ENCODE data around the gene CCDC7. TPM values are rescaled to one million over a fixed set of nuclear protein-coding genes. Genes with fewer than 3 reads are reported as not detected.
"Not testable (repeated sequence)": the region's sequence is repeated elsewhere in the genome, so short reads cannot be mapped to it uniquely, and the experiment has no call there.

The CCDC7 gene
- total RNA-seq, 1 experiment from 2014 or later = 7.4 TPM

GRCh38 chr10:32887481-32887880 is 441.5 kb downstream of the CCDC7 start:
- DNase-seq (ENCODE audit: low spot score) = no peak

- no peak for DNase-seq (ENCODE audit: low spot score)
Observed at GRCh38 chr10:32888161-32888927, 442.4 kb downstream of the CCDC7 start.

DNA sequence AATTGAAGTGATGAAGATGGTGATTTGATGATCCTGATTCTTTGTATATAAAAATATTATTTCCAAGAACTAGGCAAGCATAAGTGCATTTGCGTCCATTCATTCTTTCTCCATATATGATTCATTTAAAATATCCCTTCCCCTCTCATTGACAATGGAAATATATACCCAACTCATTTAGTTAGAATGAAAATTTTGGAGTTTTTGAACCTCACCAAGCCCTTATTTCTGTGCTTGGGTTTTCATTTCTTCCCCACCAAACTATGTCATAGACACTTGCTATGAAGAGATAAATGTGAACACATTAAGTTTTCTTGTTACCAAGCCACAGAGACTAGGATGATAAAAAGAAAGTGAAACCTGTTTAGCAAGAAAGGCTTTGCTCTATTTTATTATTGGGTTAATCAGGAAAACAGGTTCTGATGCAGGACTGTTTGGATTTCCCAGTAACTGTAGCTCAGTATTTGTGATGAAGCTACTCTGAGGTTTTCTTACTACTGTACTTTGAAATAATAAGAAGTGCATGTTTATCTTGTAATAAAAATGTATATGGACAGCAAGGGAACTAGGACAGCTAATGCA is 443.8 kb downstream of the CCDC7 start:
- DNase-seq (ENCODE audit: low spot score) = no peak

GRCh38 chr10:32890444-32890843 is 444.5 kb downstream of the CCDC7 start:
- DNase-seq (ENCODE audit: low spot score) = no peak

DNA sequence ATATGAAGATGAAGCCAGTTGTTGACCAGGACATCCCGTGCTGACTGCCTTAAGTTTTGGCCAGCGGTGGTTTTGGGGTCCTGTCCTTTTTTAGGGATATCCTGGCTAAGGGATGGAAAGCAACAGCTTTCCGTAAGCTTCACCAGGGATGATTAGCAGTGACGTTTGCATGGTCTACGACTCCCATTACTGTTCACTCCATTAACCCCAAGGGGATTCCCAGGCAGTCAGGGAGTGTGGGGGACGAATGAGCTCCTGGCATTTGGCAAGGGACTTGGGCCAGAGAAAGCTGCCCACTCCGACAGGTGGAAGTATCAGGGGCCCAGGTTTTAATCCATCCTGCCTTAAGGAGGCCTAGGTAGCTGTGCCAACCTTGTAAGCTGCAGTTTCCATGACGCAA is 445.3 kb downstream of the CCDC7 start:
- no peak for DNase-seq (ENCODE audit: low spot score)

- no peak for DNase-seq (ENCODE audit: low spot score)
Observed at GRCh38 chr10:32893434-32893833, 447.5 kb downstream of the CCDC7 start.

DNA sequence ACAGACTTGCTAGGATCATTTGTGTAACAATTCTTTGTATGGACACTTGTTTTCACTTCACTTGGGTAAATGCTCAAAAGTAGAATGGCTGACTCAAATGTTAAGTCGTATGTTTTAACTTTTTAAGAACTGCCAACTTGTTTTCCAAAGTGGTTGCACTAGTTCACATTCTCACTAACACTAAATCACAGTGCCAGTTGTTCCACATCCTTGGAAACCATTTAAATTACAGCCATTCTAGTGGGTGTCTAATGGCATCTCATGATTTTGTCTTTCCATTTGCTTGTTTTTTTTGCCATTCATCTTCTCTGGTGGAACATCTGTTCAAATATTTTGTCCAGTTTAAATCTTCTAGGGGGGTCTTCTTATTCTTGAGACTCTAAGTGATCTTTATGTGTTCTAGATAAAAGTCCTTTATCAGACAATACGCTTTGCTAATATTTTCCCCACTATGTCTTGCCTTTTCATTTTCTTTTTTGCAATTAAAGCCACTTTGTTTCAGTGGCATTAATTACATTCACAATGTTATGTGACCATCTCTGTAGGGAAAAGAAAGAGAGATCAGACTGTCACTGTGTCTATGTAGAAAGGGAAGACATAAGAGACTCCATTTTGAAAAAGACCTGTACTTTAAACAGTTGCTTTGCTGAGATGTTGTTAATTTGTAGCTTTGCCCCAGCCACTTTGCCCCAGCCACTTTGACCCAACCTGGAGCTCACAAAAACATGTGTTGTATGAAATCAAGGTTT is 448.1 kb downstream of the CCDC7 start:
- no peak for DNase-seq (ENCODE audit: low spot score)

DNA sequence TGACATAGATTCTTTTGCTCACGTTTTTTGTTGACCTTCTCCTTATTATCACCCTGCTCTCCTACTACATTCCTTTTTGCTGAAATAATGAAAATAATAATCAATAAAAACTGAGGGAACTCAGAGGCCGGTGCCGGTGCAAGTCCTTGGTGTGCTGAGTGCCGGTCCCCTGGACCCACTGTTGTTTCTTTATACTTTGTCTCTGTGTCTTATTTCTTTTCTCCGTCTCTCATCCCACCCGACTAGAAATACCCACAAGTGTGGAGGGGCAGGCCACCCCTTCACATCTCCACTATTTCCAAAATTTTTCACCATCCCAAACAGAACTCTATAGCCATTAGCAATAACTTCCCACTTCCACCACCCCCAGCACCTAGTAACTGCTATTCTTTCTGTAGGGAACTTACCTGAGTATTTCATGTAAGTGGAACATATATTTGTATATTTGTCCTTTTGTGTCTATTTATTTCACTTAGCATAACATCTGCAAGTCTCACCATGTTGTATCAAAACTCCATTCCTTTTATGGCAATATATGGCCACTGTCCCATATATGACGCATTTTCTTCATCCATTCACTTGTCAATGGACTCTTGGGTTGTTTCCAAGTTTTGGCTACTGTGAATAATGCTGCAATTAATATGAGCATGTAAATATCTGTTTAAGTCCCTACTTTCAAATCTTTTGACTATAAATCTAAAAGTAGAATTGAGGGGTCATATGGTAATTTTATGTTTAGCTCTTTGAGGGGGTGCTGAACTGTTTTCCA is 449.4 kb downstream of the CCDC7 start:
- not testable (repeated sequence) for DNase-seq (ENCODE audit: low spot score)

DNA sequence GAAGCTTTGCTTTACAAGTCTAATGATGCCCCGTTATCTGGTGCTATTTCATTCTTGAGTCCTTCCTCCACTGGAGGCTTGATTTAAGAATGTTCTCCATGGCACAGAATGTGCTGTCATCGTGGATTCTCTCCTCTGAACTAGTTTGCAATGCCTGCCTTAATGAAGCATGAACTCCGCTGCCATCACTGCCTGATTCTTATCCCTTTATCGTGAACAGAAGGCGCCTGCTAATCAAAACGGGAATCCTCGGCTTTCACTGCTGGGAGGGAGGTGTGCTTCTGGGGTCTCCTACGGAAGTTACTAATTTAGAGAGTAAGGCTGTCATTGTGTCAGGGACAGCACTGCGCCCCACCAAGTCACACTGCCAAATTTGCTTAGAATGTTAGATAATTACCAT is 455.9 kb downstream of the CCDC7 start:
- no peak for DNase-seq (ENCODE audit: low spot score)

DNA sequence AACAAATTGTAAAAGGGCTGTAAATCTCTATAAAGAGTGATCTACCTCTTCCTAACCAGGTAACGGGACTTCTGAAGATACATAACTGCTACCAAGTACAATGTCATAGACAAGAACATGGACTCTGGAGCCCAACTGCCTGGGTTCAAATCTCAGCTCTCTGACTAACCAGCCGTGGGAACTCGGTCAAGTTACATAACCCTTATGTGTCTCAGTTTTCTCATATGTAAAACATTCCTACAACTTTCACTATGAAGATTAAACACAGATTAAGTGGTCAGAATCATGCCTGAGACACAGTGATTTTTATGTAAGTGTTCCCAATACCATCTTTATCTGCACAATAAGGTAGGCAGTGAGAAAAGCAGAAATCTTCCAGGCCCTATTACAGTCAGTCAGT is 459.5 kb downstream of the CCDC7 start:
- no peak for DNase-seq (ENCODE audit: low spot score)

DNA sequence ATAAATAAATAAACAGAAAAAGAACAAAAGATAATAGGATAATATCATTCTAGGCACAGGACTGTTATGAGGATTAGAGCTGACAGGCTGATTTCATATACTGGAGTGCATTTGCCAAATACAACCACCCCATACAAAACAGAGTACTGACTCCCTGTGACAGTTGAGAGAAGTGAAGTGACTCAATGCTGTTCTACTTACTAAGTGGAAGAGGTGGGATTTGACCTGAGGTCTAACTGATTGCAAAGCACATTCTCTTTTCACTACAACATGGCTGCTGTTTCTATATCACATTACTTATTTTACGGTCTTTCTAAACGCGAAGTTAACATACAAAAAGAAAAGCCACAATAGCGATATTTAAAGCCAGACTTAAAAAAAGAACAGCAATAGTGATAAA is 460.7 kb downstream of the CCDC7 start:
- DNase-seq (ENCODE audit: low spot score) = no peak

- DNase-seq (ENCODE audit: low spot score) = no peak
Observed at GRCh38 chr10:32909456-32909855, 463.5 kb downstream of the CCDC7 start.

- DNase-seq (ENCODE audit: low spot score) = not testable (repeated sequence)
Observed at GRCh38 chr10:32909970-32910369, 464.0 kb downstream of the CCDC7 start.

GRCh38 chr10:32911285-32912016 is 465.5 kb downstream of the CCDC7 start:
- DNase-seq (ENCODE audit: low spot score) = no peak

DNA sequence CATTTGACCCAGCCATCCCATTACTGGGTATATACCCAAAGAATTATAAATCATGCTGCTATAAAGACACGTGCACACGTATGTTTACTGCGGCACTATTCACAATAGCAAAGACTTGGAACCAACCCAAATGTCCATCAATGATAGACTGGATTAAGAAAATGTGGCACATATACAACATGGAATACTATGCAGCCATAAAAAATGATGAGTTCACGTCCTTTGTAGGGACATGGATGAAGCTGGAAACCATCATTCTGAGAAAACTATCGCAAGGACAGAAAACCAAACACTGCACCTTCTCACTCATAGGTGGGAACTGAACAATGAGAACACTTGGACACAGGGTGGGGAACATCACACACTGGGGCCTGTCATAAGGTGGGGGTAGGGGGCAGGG is 471.9 kb downstream of the CCDC7 start:
- not testable (repeated sequence) for DNase-seq (ENCODE audit: low spot score)

GRCh38 chr10:32922170-32922569 is 476.2 kb downstream of the CCDC7 start:
- no peak for DNase-seq (ENCODE audit: low spot score)

- no peak for DNase-seq (ENCODE audit: low spot score)
Observed at GRCh38 chr10:32923134-32923533, 477.2 kb downstream of the CCDC7 start.

DNA sequence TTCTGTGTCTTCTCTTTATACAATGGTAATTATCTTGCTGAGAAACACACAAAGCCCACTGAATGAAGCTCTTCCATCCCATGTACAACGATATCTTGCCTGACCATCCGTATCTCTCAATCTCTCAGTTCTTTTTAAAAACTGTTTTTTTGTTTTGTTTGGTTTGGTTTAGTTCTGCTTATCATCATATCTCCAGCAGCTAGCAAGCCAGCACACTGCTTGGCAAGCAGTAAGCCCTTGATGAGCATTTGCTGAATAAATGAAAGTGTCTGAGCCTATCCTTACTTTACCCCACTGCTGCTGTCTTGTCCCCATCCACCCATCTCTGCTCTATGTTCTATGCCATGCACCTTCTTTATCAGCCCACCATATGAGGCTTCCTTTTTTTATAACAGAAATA is 477.9 kb downstream of the CCDC7 start:
- DNase-seq (ENCODE audit: low spot score) = no peak
